SK-N-DZ (cell line): Measurements from ENCODE around the gene IFNA6. TPM values are rescaled to one million over a fixed set of nuclear protein-coding genes. Genes with fewer than 3 reads are reported as not detected.
"Not testable (repeated sequence)": the region's sequence is repeated elsewhere in the genome, so short reads cannot be mapped to it uniquely, and the experiment has no call there.

ENCODE experiments used
- DNase-seq: peaks from one replicate; pipeline ENCODE4 v3.0.0-alpha.2; 2015; ENCODE audit warnings: low spot score
- polyA plus RNA-seq, 2 experiments: library from polyadenylated mRNA; depleted of rRNA; stranded (reverse); fragments of >200 nt; gene quantifications; 2 replicates each; pipeline ENCODE4 v1.2.3, GENCODE V29; 2014

IFNA6 gene
- not detected in 2 replicates for polyA plus RNA-seq (2014; cell fraction: cytosol; rRNA removed)
- polyA plus RNA-seq (2014; cell fraction: nucleus; rRNA removed): not detected in 2 replicates

DNA sequence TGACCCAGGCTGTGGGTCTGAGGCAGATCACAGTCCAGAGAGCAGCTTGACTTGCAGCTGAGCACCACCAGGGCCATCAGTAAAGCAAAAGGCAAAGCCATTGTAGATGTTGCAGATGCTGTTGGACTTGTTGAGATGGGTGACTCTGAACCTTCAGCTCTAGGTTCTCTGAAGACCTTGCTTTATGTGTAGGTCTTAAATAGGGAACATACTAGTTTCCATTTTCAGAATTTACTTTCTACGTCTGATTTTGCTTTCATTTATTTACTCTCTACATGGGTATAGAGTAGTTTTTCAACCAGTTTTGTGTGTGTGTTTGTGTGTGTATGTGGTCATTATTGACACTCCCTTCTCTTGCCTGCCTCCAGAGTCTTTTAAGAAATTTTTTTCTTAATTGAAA lies at the start of gene IFNA6:
Gene IFNA6, minus strand, starts transcription at position 101 of the 400 bp plus-strand sequence. Its CDS starts 0 bp downstream, at position 101.
- DNase-seq: no peak

DNA sequence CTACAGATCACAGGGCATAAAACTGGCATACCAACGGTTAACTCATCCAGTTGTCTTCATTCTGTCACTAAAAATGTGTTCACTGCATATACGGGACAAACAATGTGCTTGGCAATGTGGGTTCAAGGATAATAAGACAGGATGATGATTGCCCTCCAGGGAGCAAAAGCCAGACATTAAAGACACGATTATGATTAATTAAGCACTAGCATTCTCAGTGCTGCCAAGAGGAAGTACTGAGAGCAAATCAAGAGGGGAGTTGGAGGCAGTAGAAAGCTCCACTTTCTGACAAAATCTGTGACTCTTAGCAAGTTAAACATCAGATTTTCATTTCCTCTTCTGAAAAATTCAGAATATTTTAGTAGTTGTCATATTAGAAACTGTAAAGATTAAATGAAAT lies 49.3 kb upstream of the IFNA6 start:
- DNase-seq: no peak

- DNase-seq: no peak
These were observed 48.3 kb upstream of the IFNA6 start for GRCh38 chr9:21398955-21399489.

DNA sequence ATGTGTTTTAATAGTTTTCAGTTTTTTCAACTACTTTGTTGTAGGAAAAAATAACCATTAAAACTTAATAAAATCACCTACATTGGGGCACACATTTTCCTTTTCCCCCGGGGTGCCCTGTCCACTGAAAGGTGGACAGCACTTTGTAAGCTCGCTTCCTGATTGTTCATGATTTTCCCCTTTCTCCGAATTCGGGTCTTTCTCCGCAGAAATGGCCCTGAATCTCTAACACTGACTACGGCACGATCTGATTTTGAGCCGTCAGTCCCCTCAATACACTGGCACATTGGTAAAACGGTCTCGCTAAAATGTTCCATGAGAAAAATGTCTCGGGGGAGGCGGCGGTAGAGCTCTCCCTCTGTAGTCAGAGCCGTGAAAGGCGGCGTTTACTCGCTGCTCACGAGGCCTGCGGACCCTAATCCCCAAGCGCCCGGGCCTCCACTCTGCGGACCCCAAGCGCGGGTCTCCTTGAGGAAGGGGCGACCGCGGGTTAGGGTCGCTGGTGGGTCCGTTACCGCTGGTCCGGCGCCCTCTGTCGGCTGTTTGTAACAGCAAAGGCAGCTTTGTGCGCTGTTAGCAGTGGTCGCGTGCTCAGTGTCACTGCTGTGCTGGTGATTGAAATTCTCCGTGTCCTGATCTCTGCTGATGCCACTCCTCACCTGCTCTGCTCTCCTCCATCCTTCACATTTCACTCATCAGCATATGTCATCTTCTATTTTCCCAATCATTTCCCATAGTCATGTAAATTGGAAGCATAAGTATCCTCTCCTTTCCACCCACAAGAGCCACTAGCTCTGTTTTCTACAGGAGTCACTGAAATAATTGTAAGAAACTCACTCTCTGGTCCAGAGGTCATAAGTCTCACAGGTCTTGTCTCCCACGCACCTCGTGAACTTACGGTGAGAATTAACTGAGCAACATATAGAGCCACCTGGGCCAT lies 45.4 kb upstream of the IFNA6 start:
- peak; percentile 7 for DNase-seq

GRCh38 chr9:21392270-21392669 lies 41.6 kb upstream of the IFNA6 start:
- DNase-seq: peak; percentile 2

- DNase-seq: no peak
These were observed 34.5 kb upstream of the IFNA6 start, which contains the start of gene IFNA2 for GRCh38 chr9:21385131-21385670. Gene IFNA2, minus strand, starts transcription at chr9:21385398. Its CDS starts 69 bp downstream, at chr9:21385329.

DNA sequence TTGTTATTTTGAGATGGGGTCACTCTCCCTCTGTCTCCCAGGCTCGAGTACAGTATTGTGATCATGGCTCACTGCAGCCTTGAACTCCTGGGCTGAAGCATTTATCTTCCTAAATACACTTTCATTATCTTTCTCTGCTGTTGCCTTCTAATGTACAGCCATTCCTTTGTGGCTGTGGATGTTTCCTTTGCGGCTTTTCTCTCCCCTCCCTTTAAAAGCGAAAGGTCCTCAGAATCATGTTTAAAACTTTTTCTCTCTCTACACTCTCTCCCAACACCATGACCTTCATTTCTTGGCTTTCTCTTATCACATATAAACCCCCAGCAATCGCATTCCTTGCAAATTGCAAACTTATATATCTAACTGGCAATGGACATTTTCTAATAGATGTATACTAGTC lies 32.9 kb upstream of the IFNA6 start:
- DNase-seq: no peak

GRCh38 chr9:21381448-21382339 lies 31.0 kb upstream of the IFNA6 start:
- DNase-seq: no peak

GRCh38 chr9:21371467-21371866 lies 20.8 kb upstream of the IFNA6 start:
- DNase-seq: not testable (repeated sequence)

- DNase-seq: no peak
These were observed 17.3 kb upstream of the IFNA6 start, which contains the start of gene IFNA13 for GRCh38 chr9:21367957-21368356. Gene IFNA13, minus strand, starts transcription at chr9:21368057. Its CDS starts 47 bp downstream, at chr9:21368010.

DNA sequence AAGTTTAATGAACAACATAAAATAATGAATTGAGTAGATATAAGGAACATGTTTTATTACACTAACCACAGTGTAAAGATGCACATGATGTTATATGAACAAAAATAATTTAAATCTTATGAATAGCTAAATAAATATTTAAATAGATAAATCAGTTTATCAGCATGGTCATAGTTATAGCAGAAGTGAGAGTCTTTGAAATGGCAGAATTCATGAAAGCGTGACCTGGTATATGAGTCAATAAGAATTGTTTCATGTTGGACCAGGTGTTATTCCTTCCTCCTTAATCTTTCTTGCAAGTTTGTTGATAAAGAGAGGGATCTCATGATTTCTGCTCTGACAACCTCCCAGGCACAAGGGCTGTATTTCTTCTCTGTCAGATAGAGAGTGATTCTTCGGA lies 16.5 kb upstream of the IFNA6 start:
- DNase-seq: not testable (repeated sequence)

DNA sequence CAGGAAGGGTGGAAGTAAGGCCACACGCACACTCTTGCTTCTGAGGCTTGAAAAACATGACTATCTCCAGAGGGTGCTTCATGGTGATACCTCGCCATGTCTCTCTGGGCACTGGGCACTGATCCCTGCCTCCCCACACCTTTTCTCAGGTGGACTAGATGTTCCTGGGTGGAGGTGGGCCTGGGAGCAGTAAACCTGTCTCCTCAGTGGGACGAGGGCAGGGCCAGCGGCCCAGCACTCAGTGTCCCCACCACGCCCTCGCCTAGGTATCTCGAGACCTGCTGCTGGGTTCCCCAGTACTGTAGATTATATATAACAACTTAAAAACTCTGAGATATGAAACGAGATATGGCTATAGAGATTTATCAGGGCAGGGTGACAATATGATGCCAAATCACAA lies 11.6 kb upstream of the IFNA6 start:
- DNase-seq: no peak

DNA sequence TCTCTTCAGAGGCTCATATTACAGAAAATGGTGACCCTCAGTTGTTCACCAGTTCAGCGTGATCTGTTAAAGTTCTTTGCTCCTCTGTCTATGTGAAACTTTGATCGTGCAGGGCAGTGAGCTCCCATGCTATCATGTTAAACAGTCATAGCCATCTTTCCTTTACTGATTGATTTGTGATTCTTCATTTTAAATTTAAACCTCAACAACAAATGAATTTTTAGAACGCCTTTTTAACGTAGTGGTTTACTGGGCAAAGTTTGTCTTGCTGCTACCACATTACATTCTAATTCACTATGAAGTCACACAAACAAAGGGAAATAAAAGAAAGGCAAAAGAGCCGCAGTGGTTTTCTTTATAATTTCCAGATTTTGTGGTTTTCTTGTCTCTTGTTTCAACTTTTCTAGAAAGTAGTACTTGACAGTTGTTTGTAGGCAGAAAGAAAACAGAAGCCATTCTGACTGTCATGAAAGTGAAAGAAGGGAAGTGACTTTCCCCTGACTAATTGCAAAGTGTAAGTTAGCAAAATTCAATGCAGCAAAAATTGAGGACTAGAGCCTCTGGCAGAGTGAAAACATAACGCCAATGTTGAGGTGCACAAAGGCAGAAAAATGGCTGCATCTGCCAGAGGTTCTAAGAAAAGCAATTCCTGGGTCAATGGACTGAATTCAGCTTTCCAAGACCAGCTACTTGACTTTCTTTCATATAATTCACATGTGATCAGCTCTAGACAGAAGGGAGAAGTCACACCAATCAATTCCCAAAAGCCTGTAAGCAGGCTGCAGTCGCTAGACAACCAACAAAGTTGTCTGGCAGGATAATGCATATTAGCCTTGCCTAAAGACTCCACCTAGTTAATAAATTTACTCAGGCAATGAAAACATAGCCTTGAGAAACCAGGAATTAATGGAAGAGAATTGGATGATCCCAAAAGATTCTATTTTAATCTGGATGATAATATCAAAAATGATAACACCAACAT lies 7.1 kb upstream of the IFNA6 start:
- no peak for DNase-seq

DNA sequence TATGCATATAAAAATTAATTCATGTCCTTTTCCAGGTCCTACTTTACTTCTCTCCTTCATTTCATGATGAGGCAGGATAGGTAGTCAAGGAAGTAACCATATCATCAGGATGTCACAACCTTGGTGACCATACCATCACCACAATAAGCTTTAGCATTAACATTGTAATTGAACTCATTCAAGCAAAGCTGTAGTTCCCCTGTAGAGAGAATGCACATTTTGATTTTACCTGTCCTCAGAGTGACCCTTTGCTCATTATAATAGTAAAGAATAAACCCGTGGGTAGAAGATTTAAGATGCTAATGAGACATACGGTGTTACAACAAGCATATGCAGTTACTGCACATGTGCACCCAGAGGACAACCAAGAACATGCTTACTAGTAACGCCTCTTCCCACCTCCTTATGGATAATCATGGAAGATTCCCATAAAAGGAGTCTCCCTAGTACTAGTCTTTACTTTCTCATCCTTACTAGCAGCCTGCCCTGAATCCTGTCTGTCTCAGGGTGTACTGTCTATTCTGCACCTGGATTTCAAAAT lies 2.2 kb downstream of the IFNA6 start:
- DNase-seq: no peak

GRCh38 chr9:21340735-21341134 lies 10.0 kb downstream of the IFNA6 start:
- DNase-seq: no peak

- DNase-seq: no peak
These were observed 14.2 kb downstream of the IFNA6 start for GRCh38 chr9:21336457-21336856.

DNA sequence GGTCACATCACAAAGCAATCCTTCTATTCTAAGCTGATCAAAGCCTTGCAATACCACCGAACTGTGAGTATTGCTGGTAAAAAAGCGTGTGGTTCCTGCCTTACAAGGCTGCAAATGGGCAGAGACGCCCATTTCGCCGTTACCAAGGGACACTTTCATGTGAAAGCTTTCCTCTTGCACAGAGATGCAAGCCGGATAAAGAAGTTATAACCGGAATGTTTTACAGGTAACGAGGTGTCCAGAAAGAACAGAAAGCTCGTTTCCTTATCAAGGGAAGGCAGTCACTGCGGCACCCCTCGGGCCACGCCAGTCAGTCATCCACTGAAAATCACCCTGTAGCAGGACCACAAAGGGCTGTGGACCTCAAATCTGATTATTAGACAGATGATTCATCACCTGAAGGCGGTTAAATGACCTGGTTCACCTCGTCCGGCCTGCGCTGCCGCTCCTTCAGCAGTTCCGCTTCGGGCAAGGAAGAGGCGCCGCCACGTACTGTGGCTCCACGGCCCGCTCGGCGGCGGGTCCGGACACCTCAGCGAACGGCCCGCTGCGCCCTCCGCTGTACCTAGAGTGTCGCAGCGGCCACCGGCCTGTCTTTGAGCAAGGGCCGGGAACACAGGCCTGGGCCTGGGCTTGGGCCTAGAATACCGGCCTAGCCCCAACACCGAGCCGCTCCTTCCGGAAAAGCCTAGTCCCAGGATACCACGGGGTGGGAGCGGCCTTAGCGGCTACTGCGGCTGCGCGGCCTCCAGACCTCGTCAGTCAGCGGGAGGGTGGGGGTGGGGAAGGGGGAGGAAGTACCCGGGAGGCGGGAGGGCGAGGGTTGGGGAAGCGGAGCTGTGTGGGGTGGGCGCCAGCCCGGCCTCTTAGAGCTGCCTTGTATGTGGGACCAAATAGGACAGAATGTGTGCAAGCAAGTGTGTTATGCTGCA lies 15.7 kb downstream of the IFNA6 start, which contains the start of gene KLHL9:
Gene KLHL9, minus strand, starts transcription at position 704 of the 932 bp plus-strand sequence. Its CDS starts 545 bp downstream, at position 159.
- peak; percentile 57 for DNase-seq

- DNase-seq: no peak
These were observed 17.5 kb downstream of the IFNA6 start for GRCh38 chr9:21333226-21333625.
